GM19193 (cell line): ENCODE measurements around the gene CLCN6.

Experiments used
- POLR2A ChIP-seq: IDR thresholded peaks from 4 replicates; pipeline ENCODE4 v1.6.1; 2011; ENCODE audit not compliant: insufficient read depth, insufficient read length; ENCODE audit errors: extremely low read depth

The CLCN6 gene

DNA sequence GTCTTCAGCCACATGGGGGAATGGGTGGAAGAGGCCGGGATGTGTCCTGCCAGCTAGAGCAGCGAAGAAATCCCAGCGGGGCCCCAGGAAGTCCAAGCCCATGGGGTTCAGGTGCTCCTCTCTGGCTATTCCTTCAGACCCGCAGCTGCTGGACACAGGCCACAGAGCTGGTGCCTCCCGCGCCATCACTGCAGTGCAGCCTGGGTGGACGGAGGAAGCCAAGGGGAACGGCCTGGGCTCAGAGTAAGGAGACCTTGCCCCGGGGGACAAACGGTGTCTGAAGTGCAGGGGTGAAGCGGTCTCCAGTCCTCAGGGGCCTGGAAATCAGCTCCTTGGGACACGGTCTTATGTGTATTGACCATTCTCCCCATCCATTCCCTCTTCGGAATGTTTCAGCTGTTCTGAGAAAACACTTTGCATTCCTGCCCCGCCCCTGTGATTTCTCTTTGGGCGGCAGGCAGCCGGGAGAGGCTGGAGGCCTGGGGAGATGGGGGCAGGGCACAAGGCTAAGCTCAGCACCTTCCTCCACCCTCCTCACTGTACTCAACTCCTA is 18.7 kb upstream of the CLCN6 start:
- TF ChIP-seq POLR2A: no peak

GRCh38 chr1:11787804-11788436 is 18.1 kb upstream of the CLCN6 start:
- TF ChIP-seq POLR2A: no peak

- TF ChIP-seq POLR2A: no peak
Observed at GRCh38 chr1:11788549-11789053, 17.4 kb upstream of the CLCN6 start.

DNA sequence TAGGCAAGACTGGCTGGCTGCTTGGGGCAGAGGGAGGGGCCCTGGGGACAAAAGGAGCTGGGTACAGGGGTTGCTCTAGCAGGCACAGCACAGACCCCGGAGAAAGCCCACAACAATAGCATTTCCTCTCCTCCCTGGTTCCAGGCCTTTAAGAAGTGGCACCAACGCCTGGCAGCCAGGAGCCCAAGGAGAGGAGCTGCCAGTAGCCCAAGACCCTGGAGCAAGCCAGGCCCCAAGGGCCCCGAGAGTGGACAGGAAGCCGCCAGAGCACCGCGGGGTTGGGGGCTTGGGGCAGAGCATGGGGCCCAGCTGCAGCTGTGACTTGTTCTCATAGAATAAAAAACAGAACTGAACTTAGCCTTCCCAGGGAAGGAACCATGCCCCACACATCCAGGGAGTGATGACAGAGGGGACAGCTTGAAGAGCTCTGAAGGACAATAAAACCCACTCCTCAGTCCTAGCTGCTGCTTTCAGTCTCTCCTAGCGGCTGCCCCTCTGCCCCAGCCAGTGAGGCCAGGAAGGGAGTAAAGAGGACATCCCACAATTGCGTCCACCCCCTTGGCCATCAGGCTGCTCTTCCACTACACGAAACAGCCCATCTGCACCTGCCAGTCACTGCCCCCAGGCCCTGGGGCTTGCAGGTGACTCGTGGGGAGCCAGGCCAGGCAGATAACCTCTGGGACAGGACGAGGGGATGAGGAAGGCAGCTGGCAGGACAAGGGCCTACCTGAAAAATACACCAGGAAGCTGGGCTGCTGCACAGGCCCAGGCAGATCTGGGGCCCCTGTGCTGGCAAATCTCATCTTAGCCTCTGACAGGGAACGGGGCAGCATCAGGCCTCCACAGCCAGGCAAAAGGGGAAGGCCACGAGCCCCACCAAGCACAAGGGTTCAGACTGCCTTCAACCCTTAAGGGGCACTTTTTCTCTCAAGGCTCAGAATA is 16.6 kb upstream of the CLCN6 start:
- TF ChIP-seq POLR2A: no peak

GRCh38 chr1:11790101-11790879 is 15.7 kb upstream of the CLCN6 start:
- no peak for TF ChIP-seq POLR2A

GRCh38 chr1:11790880-11791715 is 14.9 kb upstream of the CLCN6 start:
- no peak for TF ChIP-seq POLR2A

- no peak for TF ChIP-seq POLR2A
Observed at GRCh38 chr1:11792106-11792505, 13.9 kb upstream of the CLCN6 start.

GRCh38 chr1:11793819-11794218 is 12.2 kb upstream of the CLCN6 start:
- TF ChIP-seq POLR2A: no peak

- TF ChIP-seq POLR2A: no peak
Observed at GRCh38 chr1:11794446-11795237, 11.3 kb upstream of the CLCN6 start.

DNA sequence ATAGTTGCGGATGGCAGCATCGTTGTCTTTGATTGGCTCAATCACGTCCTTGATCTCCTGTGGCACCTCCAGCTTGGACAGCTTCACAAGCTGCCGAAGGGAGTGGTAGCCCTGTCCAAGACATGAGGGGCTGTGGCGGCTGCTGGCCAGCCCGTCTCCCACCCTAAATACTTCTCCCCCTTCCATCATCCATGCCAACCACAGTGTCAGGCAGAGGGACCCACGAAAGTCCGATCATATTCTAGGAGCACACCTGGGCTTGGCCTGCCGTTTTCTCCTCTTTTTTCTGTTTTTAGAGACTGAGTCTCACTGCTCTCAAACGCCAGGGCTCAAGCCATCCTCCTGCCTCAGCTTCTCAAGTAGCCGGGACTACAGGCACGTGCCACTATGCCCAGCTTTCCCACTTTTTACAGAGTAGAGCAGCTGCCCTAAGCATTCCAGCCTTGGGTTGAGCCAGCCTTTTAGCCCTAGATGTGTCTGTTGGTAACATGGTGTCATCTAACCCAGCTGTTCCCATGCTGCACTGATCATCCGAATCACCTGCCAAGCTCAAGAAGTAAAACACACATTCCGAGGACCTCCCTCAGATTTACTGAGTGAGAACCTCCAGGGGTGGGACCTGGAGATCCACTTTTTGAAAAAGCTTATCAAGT is 10.6 kb upstream of the CLCN6 start:
- TF ChIP-seq POLR2A: no peak

- no peak for TF ChIP-seq POLR2A
Observed at GRCh38 chr1:11796036-11796828, 9.8 kb upstream of the CLCN6 start.
